ENCODE results near the gene SH3RF2. TPM values are rescaled to one million over a fixed set of nuclear protein-coding genes. Genes with fewer than 3 reads are reported as not detected.

SH3RF2 gene
- total and polyA plus RNA-seq, 2 donors (not counting 1 experiment from before 2014, with no cell fraction given), result 0.03 TPM; not detected in 1

DNA sequence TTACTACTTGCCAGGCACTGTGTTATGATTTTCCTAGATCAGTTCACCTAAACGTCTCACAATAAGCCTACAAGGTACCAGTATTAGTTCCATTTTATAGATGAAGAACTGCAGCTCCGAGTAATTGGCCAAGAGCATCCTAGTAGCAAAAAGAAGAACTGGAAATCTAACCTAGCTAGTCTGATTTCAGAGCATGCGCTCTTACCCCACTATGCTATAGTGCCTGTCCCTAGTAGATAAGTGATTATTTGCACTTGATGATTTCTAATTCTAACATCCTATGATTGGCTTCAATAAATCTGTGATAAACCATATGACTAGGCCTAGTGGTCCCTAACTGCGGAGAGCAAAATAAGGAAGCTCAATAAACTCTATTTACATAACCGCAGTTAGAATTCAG is 176.1 kb downstream of the SH3RF2 start:
- Histone ChIP-seq H3K4me1 (ENCODE audit: control insufficient read depth in 2 of 2, insufficient read depth in 2 of 2, low read length in 2 of 2) (no peaks in the 10 kb centered on the region), H2AFZ (ENCODE audit: insufficient read depth, low read depth, low read length, poor library complexity, severe bottlenecking) (no peak overlapping the region), H3K4me2 (replicated peaks; ENCODE audit: low read depth, low read length, poor library complexity, severe bottlenecking) (no peak overlapping the region), H3K79me2 (ENCODE audit: control insufficient read depth, insufficient read depth, low read length) (no peaks in the 10 kb centered on the region), H3K27me3 (replicated peaks in 1 of 4; ENCODE audit: control extremely low read depth in 1 of 4, control insufficient read depth in 3 of 4, insufficient read depth in 4 of 4, low read length in 3 of 4) (no peaks in the 10 kb centered on the region), H3K9me3 (ENCODE audit: control extremely low read depth in 1 of 3, control insufficient read depth in 2 of 3, insufficient read depth in 1 of 3, low read length in 2 of 3) (no peaks in the 10 kb centered on the region), H4K20me1 (ENCODE audit: control insufficient read depth, insufficient read depth, low read length, poor library complexity, severe bottlenecking) (no peaks in the 10 kb centered on the region), H3K27ac (ENCODE audit: low read length in 2 of 2) (no peak overlapping the region), H3K4me3 (ENCODE audit: control extremely low read depth in 1 of 5, extremely low read depth in 1 of 5, insufficient read depth in 1 of 5, low read depth in 2 of 5, low read length in 4 of 5) (no peak overlapping the region), H3K9ac (ENCODE audit: low read length) (no peak overlapping the region), H3K36me3 (replicated peaks in 1 of 2; ENCODE audit: control extremely low read depth in 1 of 2, control insufficient read depth in 1 of 2, extremely low read depth in 1 of 2, insufficient read depth in 2 of 2, low read length in 1 of 2) (peaks cover 1 to 21% of the 10 kb centered on the region in 2 experiments)
- ATAC-seq (ENCODE audit: low read depth) (no peak), DNase-seq (no peak)
- POLR2A ChIA-PET, result no interaction called here
- Mint-ChIP-seq H3K27ac (no peak overlapping the region), H3K4me3 (no peak overlapping the region), H3K27me3 (no peaks in the 10 kb centered on the region), H3K4me1 (peaks cover 1% of the 10 kb centered on the region), H3K9me3 (ENCODE audit: insufficient read depth) (no peaks in the 10 kb centered on the region)
- intact Hi-C loops (cut with micrococcal nuclease), result no loop called here
- WGBS (ENCODE audit: insufficient coverage), result 85% methylated on average over 3 of the region's 5 CpGs
- CTCF ChIA-PET, result no interaction called here
- TF ChIP-seq EZH2 (IDR thresholded peaks at IDR 0.05; ENCODE audit: borderline replicate concordance, insufficient read depth, low read depth, low read length, poor library complexity, severe bottlenecking), result no peak
- no peak for TF ChIP-seq CTCF (IDR thresholded peaks at IDR 0.05)

Other genes with a start within 250 kb of the SH3RF2 start
- 2.7 and 3.4 TPM in 2 replicates for gene PRELID2, start 101.2 kb upstream of the SH3RF2 start, total RNA-seq
- gene PRELID2, start 101.2 kb upstream of the SH3RF2 start, polyA plus RNA-seq, result 0.62 and 0.63 TPM in 2 replicates
- gene GRXCR2, start 63.6 kb upstream of the SH3RF2 start, total RNA-seq, result not detected in 2 replicates
- not detected in 2 replicates for gene GRXCR2, start 63.6 kb upstream of the SH3RF2 start, polyA plus RNA-seq
- 0.49 and 0.51 TPM in 2 replicates for gene PLAC8L1, start 169.0 kb downstream of the SH3RF2 start, total RNA-seq
- not detected in 2 replicates for gene PLAC8L1, start 169.0 kb downstream of the SH3RF2 start, polyA plus RNA-seq
- 125 and 137 TPM in 2 replicates for gene LARS1, start 246.1 kb downstream of the SH3RF2 start, total RNA-seq
- gene LARS1, start 246.1 kb downstream of the SH3RF2 start, polyA plus RNA-seq, result 19.7 and 26.0 TPM in 2 replicates

Measured in B cell (primary cell).